ENCODE measurements around the gene SENP8.

SENP8 gene

GRCh38 chr15:72176159-72176558 lies 58.0 kb downstream of the SENP8 start:
- DNase-seq = no peak

GRCh38 chr15:72176743-72177142 lies 58.5 kb downstream of the SENP8 start:
- no peak for DNase-seq

- DNase-seq = no peak
These were observed 60.9 kb downstream of the SENP8 start for GRCh38 chr15:72178976-72179585.

- DNase-seq = no peak
These were observed 61.9 kb downstream of the SENP8 start for GRCh38 chr15:72179950-72180581.

- no peak for DNase-seq
These were observed 62.6 kb downstream of the SENP8 start for GRCh38 chr15:72180761-72181324.

- no peak for DNase-seq
These were observed 64.0 kb downstream of the SENP8 start for GRCh38 chr15:72182244-72182643.

- no peak for DNase-seq
These were observed 64.5 kb downstream of the SENP8 start for GRCh38 chr15:72182673-72183072.

GRCh38 chr15:72183781-72184164 lies 65.6 kb downstream of the SENP8 start:
- DNase-seq = no peak

- no peak for DNase-seq
These were observed 66.1 kb downstream of the SENP8 start for GRCh38 chr15:72184165-72184811.

GRCh38 chr15:72189250-72189902 lies 71.2 kb downstream of the SENP8 start:
- no peak for DNase-seq

- DNase-seq = no peak
These were observed 74.2 kb downstream of the SENP8 start for GRCh38 chr15:72192416-72192815.

All from activated naive CD4-positive, alpha-beta T cell treated with anti-CD3 and anti-CD28 coated beads, Interleukin-2, amount 50 U/mL, for 16 hours (primary cell).